A673 (cell line): ENCODE results near the gene CNRIP1. TPM values are rescaled to one million over a fixed set of nuclear protein-coding genes. Genes with fewer than 3 reads are reported as not detected.

Experiments used
- BruUV-seq: library from RNA; stranded (reverse); fragments of 400-500 nt; replicated peaks from 2 replicates; lab custom pipeline; 2021; lab: Mats Ljungman, UMichigan
- CTCF ChIA-PET: fragments of 300-600 bp; sonication (Branson Sonifier 250); formaldehyde crosslinking; loops from one replicate; lab custom pipeline; 2022; ENCODE audit warnings: antibody characterized with exemption; lab: Charles Lee
- POLR2A ChIA-PET: fragments of 300-600 bp; sonication (Branson Sonifier 250); formaldehyde crosslinking; loops from one replicate; lab custom pipeline; 2022; ENCODE audit warnings: antibody characterized with exemption; ENCODE audit not compliant: low non-redundant PET; lab: Charles Lee
- DNase-seq: peaks from one replicate; pipeline ENCODE4 v3.0.0-alpha.2; 2015; ENCODE audit warnings: low spot score
- H3K27ac ChIP-seq: fragments of 200-600 bp; sonication (generic); 2 replicates; pipeline ENCODE4 v1.5.1; 2016; ENCODE audit warnings: mixed run types, low read depth, mild to moderate bottlenecking, mixed read lengths, antibody characterized with exemption, low read length; ENCODE audit not compliant: poor library complexity, severe bottlenecking
- H3K27me3 ChIP-seq: fragments of 200-600 bp; sonication (generic); replicated peaks from 2 replicates; pipeline ENCODE4 v1.6.1; 2017; ENCODE audit warnings: mixed run types, low read depth, mild to moderate bottlenecking, mixed read lengths, antibody characterized with exemption, low read length; ENCODE audit not compliant: insufficient read depth, poor library complexity
- H3K36me3 ChIP-seq: fragments of 200-600 bp; sonication (generic); 2 replicates; pipeline ENCODE4 v1.6.1; 2016; ENCODE audit warnings: mixed run types, mild to moderate bottlenecking, mixed read lengths, antibody characterized with exemption, low read length; ENCODE audit not compliant: insufficient read depth, poor library complexity, severe bottlenecking
- H3K4me1 ChIP-seq: fragments of 200-600 bp; sonication (generic); 2 replicates; pipeline ENCODE4 v1.6.1; 2017; ENCODE audit warnings: mixed run types, mild to moderate bottlenecking, mixed read lengths, antibody characterized with exemption, low read length; ENCODE audit not compliant: insufficient read depth, poor library complexity, severe bottlenecking
- H3K4me3 ChIP-seq: fragments of 200-600 bp; sonication (generic); 2 replicates; pipeline ENCODE4 v1.5.1; 2016; ENCODE audit warnings: low read depth, mixed run types, mild to moderate bottlenecking, mixed read lengths, low read length; ENCODE audit not compliant: poor library complexity, severe bottlenecking
- H3K9me3 ChIP-seq: fragments of 200-600 bp; sonication (generic); 2 replicates; pipeline ENCODE4 v1.6.1; 2016; ENCODE audit warnings: mixed run types, low read depth, mild to moderate bottlenecking, mixed read lengths, antibody characterized with exemption, low read length; ENCODE audit not compliant: poor library complexity, severe bottlenecking
- CTCF ChIP-seq: fragments of 300-800, 200-600 bp; sonication (generic); conservative IDR thresholded peaks from 2 replicates; pipeline ENCODE4 v1.5.1; 2017; ENCODE audit warnings: low read depth, mild to moderate bottlenecking, antibody characterized with exemption, low read length, moderate library complexity, mixed read lengths
- EZH2 ChIP-seq: fragments of 200-600 bp; sonication (generic); IDR thresholded peaks from 2 replicates; pipeline ENCODE4 v1.6.1; 2017; ENCODE audit warnings: borderline replicate concordance, low read depth, mild to moderate bottlenecking, mixed read lengths, antibody characterized with exemption, low read length; ENCODE audit not compliant: poor library complexity, severe bottlenecking
- intact Hi-C: fragments of 100-400 bp; cut with micrococcal nuclease; formaldehyde crosslinking; loops from one replicate; pipeline ENCODE4 v1.10.0; 2022; ENCODE audit not compliant: unreplicated experiment
- total RNA-seq: library from RNA; stranded (reverse); gene quantifications from 2 replicates; pipeline ENCODE4 v1.2.3, GENCODE V29; 2021

CNRIP1 gene
- total RNA-seq, 1 experiment from 2014 or later, result 18.4 TPM

- peak overlapping the region; percentile 68 for H3K4me3 ChIP-seq
- DNase-seq, result peak; percentile 33
- peaks cover 3% of the 10 kb centered on the region for H3K36me3 ChIP-seq
- intact Hi-C loops, result loop anchor here (5.0 kb wide), 1 partner anchor 56 kb away; no protein-coding TSS in a partner anchor
- H3K27me3 ChIP-seq, result no peaks in the 10 kb centered on the region
- ChIA-PET POLR2A (interaction anchor here (0.6 kb wide), 1 partner anchor 34 kb away, joined by 4 read pairs; no protein-coding TSS in a partner anchor), CTCF (interaction anchor here (1.0 kb wide), 1 partner anchor 29 kb away, joined by 4 read pairs; no protein-coding TSS in a partner anchor)
- TF ChIP-seq EZH2, result no peak
- no peak for TF ChIP-seq CTCF
- H3K9me3 ChIP-seq, result no peaks in the 10 kb centered on the region
- peak overlapping the region; percentile 79 for H3K27ac ChIP-seq
- H3K4me1 ChIP-seq, result peaks cover 20% of the 10 kb centered on the region
- BruUV-seq, result TSS peak; percentile 79
These were observed 66.3 kb downstream of the CNRIP1 start for GRCh38 chr2:68253219-68254068.

- H3K4me3 ChIP-seq, result peak within 1 kb of the TSS; percentile 68
- peak; percentile 98 for DNase-seq
- TF ChIP-seq CTCF, result no peak
- CTCF ChIA-PET, result no interaction called here
- no TSS peak for BruUV-seq
- intact Hi-C loops, result loop anchor here (5.0 kb wide), 1 partner anchor 55 kb away; no protein-coding TSS in a partner anchor
- H3K27ac ChIP-seq, result peak within 1 kb of the TSS; percentile 79
- H3K4me1 ChIP-seq, result peaks cover 28% of the 10 kb centered on the region
- peaks cover 3% of the 10 kb centered on the region for H3K36me3 ChIP-seq
- POLR2A ChIA-PET, result interaction anchor here (0.6 kb wide), 2 partner anchors 35 to 202 kb away, joined by 4 read pairs; no protein-coding TSS in a partner anchor
- H3K9me3 ChIP-seq, result no peaks in the 10 kb centered on the region
- H3K27me3 ChIP-seq, result no peaks in the 10 kb centered on the region
These were observed 67.1 kb downstream of the CNRIP1 start, which contains the start of gene PPP3R1 for GRCh38 chr2:68252400-68253218. TSS of gene PPP3R1 (minus strand) at chr2:68252532. CDS start at chr2:68252127, 405 bp downstream.

- peak overlapping the region; percentile 68 for H3K4me3 ChIP-seq
- peaks cover 3% of the 10 kb centered on the region for H3K36me3 ChIP-seq
- no peak for TF ChIP-seq EZH2
- no peak for TF ChIP-seq CTCF
- no peaks in the 10 kb centered on the region for H3K27me3 ChIP-seq
- intact Hi-C loops, result loop anchor here (5.0 kb wide), 1 partner anchor 55 kb away; no protein-coding TSS in a partner anchor
- BruUV-seq, result no TSS peak
- H3K27ac ChIP-seq, result peak overlapping the region; percentile 79
- ChIA-PET POLR2A (interaction anchor here (0.6 kb wide), 1 partner anchor 202 kb away, joined by 4 read pairs; no protein-coding TSS in a partner anchor), CTCF (interaction anchor here (1.0 kb wide), 1 partner anchor 56 kb away, joined by 3 read pairs; no protein-coding TSS in a partner anchor)
- H3K4me1 ChIP-seq, result peaks cover 30% of the 10 kb centered on the region
- DNase-seq, result no peak
- H3K9me3 ChIP-seq, result no peaks in the 10 kb centered on the region
These were observed 67.8 kb downstream of the CNRIP1 start for GRCh38 chr2:68251855-68252399.
